Astrocyte of the cerebellum (primary cell): ENCODE results near the gene ZSCAN12.

Source experiments
- DNase-seq: peaks from one replicate; pipeline ENCODE4 v3.0.0-alpha.2; 2011; ENCODE audit warnings: low read depth
- H3K4me3 ChIP-seq: 2 replicates; pipeline ENCODE4 v1.5.1; 2011; ENCODE audit warnings: mild to moderate bottlenecking, low read depth, low read length, moderate library complexity
- CTCF ChIP-seq: IDR thresholded peaks from 2 replicates; pipeline ENCODE4 v1.5.1; 2012; ENCODE audit warnings: low read length, low read depth, moderate library complexity, mild to moderate bottlenecking; ENCODE audit errors: missing control alignments
- in situ Hi-C: cut with HindIII; loops from 2 replicates; pipeline ENCODE4 v1.10.0; 2017; ENCODE audit warnings: low sequenced_read_pairs

Gene ZSCAN12

GRCh38 chr6:28436404-28436803 lies 36.9 kb upstream of the ZSCAN12 start:
- in situ Hi-C loops: no loop called here
- no peak overlapping the region for H3K4me3 ChIP-seq
- DNase-seq: no peak
- TF ChIP-seq CTCF: no peak

- no peak overlapping the region for H3K4me3 ChIP-seq
- DNase-seq: no peak
- in situ Hi-C loops: no loop called here
- no peak for TF ChIP-seq CTCF
These were observed 33.6 kb upstream of the ZSCAN12 start for GRCh38 chr6:28433119-28433518.

GRCh38 chr6:28429781-28430180 lies 30.2 kb upstream of the ZSCAN12 start:
- no peak for DNase-seq
- no peak for TF ChIP-seq CTCF

GRCh38 chr6:28425944-28426541 lies 26.5 kb upstream of the ZSCAN12 start:
- no peak for TF ChIP-seq CTCF
- H3K4me3 ChIP-seq: no peak overlapping the region
- in situ Hi-C loops: no loop called here
- DNase-seq: no peak

More at GRCh38 chr6:28429781-28430180, 30.2 kb upstream of the ZSCAN12 start:
- no peak overlapping the region for H3K4me3 ChIP-seq
- in situ Hi-C loops: no loop called here

- DNase-seq: no peak
- in situ Hi-C loops: no loop called here
- H3K4me3 ChIP-seq: no peak overlapping the region
- no peak for TF ChIP-seq CTCF
These were observed 24.6 kb upstream of the ZSCAN12 start for GRCh38 chr6:28424163-28424562.

GRCh38 chr6:28423546-28423945 lies 24.0 kb upstream of the ZSCAN12 start:
- in situ Hi-C loops: no loop called here
- H3K4me3 ChIP-seq: no peak overlapping the region
- TF ChIP-seq CTCF: no peak
- DNase-seq: no peak
